ENCODE results near the gene MAPRE3.

- TF ChIP-seq, protein P1, sequence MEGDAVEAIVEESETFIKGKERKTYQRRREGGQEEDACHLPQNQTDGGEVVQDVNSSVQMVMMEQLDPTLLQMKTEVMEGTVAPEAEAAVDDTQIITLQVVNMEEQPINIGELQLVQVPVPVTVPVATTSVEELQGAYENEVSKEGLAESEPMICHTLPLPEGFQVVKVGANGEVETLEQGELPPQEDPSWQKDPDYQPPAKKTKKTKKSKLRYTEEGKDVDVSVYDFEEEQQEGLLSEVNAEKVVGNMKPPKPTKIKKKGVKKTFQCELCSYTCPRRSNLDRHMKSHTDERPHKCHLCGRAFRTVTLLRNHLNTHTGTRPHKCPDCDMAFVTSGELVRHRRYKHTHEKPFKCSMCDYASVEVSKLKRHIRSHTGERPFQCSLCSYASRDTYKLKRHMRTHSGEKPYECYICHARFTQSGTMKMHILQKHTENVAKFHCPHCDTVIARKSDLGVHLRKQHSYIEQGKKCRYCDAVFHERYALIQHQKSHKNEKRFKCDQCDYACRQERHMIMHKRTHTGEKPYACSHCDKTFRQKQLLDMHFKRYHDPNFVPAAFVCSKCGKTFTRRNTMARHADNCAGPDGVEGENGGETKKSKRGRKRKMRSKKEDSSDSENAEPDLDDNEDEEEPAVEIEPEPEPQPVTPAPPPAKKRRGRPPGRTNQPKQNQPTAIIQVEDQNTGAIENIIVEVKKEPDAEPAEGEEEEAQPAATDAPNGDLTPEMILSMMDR (IDR thresholded peaks at IDR 0.05), result no peak
- no peak for TF ChIP-seq POLR2A (IDR thresholded peaks at IDR 0.05)
- TF ChIP-seq POLR2AphosphoS5 (IDR thresholded peaks at IDR 0.05), result no peak
- no peak for TF ChIP-seq EP300 (IDR thresholded peaks at IDR 0.05; ENCODE audit: low read depth)
Measured at GRCh38 chr2:27049422-27050280, 79.2 kb downstream of the MAPRE3 start.

Data from transverse colon (tissue), 4 donors.